Mesothelial cell of epicardium (in vitro differentiated cells): Measurements from ENCODE around the gene SPNS3. TPM values are rescaled to one million over a fixed set of nuclear protein-coding genes. Genes with fewer than 3 reads are reported as not detected.

Experiments used
- DNase-seq, 2 experiments: peaks; one replicate each; pipeline ENCODE4 v3.0.0; 2021; ENCODE audit warnings: low spot score in 2 of 2; ENCODE audit not compliant: unreplicated experiment in 2 of 2
- H3K27ac Mint-ChIP-seq: 2 replicates; pipeline ENCODE4 v1.8.0; 2021; ENCODE audit warnings: mixed read lengths
- H3K27me3 Mint-ChIP-seq: 2 replicates; pipeline ENCODE4 v1.8.0; 2021; ENCODE audit warnings: low read depth, mixed read lengths
- H3K36me3 Mint-ChIP-seq: 2 replicates; pipeline ENCODE4 v1.8.0; 2021; ENCODE audit warnings: mixed read lengths
- H3K4me1 Mint-ChIP-seq: 2 replicates; pipeline ENCODE4 v1.8.0; 2021; ENCODE audit warnings: mixed read lengths
- H3K4me3 Mint-ChIP-seq: 2 replicates; pipeline ENCODE4 v1.8.0; 2021; ENCODE audit warnings: mild to moderate bottlenecking, moderate library complexity, mixed read lengths
- H3K9me3 Mint-ChIP-seq: 2 replicates; pipeline ENCODE4 v1.8.0; 2021; ENCODE audit warnings: mixed read lengths
- total RNA-seq: library from RNA; stranded (reverse); gene quantifications from 3 replicates; pipeline ENCODE4 v1.2.1, GENCODE V29; 2021
- TF ChIP-seq, protein P1 (sequence below): fragments of 200-600 bp; sonication (generic); IDR thresholded peaks from one replicate; pipeline ENCODE4 v1.5.0; 2021; ENCODE audit warnings: antibody characterized with exemption; ENCODE audit not compliant: unreplicated experiment

The SPNS3 gene
- total RNA-seq, 1 donor from 2014 or later = not detected

DNA sequence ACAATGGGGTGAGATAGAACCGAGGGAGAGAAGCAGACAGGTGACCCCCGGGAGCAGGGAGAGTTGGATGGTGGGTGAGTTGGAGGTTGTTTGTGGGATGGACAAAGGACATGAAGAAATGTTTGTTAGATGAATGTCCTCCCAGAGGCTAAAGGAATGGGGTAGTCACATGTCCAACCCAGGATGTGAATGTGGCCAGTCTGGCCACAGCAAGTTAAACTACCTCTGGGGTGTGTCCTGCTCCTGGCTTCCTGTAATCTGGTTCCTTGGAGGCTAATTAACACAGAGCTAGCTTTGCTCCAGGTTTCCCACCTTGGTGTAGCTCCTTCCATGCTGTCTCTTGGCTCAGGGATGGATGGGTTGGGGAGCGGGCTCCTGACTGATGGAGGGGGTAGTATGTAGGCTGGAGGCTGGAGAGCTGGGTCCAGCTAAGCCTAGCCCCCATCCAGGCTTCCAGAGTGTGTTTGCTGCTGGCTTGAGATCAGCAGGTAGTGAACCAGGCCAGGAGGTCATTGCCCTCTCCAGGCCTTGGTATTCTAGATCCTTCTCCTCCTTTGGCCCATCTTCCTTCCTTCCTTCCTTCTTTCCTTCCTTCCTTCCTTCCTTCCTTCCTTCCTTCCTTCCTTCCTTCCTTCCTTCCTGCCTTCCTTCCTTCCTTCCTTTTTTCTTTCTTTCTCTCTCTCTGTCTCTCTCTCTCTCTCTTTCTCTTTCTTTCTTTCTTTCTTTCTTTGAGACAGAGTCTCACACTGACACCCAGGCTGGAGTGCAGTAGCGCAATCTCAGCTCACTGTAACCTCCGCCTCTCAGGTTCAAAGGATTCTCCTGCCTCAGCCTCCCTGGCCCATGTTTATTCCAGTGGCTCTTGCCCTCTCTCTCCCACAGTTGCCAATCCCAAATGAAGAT is 39.3 kb upstream of the SPNS3 start:
- peaks cover 1% of the 10 kb centered on the region for H3K27me3 Mint-ChIP-seq
- H3K4me1 Mint-ChIP-seq = peaks cover 22% of the 10 kb centered on the region
- H3K36me3 Mint-ChIP-seq = no peaks in the 10 kb centered on the region
- TF ChIP-seq, protein P1, sequence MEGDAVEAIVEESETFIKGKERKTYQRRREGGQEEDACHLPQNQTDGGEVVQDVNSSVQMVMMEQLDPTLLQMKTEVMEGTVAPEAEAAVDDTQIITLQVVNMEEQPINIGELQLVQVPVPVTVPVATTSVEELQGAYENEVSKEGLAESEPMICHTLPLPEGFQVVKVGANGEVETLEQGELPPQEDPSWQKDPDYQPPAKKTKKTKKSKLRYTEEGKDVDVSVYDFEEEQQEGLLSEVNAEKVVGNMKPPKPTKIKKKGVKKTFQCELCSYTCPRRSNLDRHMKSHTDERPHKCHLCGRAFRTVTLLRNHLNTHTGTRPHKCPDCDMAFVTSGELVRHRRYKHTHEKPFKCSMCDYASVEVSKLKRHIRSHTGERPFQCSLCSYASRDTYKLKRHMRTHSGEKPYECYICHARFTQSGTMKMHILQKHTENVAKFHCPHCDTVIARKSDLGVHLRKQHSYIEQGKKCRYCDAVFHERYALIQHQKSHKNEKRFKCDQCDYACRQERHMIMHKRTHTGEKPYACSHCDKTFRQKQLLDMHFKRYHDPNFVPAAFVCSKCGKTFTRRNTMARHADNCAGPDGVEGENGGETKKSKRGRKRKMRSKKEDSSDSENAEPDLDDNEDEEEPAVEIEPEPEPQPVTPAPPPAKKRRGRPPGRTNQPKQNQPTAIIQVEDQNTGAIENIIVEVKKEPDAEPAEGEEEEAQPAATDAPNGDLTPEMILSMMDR = no peak
- no peak for DNase-seq
- H3K27ac Mint-ChIP-seq = peak overlapping the region; percentile 82
- H3K9me3 Mint-ChIP-seq = no peaks in the 10 kb centered on the region
- H3K4me3 Mint-ChIP-seq = peak overlapping the region; percentile 11

DNA sequence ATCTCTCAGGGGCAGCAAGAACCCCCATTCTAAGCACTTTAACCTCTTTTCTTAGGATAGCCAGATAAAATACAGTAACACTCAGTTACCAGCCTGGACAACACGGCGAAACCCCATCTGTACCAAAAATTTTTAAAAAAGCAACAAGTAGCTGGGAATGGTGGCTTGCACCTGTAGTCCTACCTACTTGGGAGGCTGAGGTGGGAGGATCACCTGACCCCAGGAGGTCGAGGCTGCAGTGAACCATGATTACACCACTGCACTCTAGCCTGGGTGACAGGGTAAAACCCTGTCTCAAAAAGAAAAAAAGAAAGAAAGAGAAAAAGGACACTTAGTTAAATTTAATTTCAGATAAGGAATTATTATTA is 38.6 kb upstream of the SPNS3 start:
- DNase-seq = no peak
- no peaks in the 10 kb centered on the region for H3K9me3 Mint-ChIP-seq
- peaks cover 22% of the 10 kb centered on the region for H3K4me1 Mint-ChIP-seq
- H3K4me3 Mint-ChIP-seq = no peak overlapping the region
- TF ChIP-seq, protein P1 = no peak
- no peaks in the 10 kb centered on the region for H3K36me3 Mint-ChIP-seq
- H3K27me3 Mint-ChIP-seq = peaks cover 1% of the 10 kb centered on the region
- peak overlapping the region; percentile 82 for H3K27ac Mint-ChIP-seq

DNA sequence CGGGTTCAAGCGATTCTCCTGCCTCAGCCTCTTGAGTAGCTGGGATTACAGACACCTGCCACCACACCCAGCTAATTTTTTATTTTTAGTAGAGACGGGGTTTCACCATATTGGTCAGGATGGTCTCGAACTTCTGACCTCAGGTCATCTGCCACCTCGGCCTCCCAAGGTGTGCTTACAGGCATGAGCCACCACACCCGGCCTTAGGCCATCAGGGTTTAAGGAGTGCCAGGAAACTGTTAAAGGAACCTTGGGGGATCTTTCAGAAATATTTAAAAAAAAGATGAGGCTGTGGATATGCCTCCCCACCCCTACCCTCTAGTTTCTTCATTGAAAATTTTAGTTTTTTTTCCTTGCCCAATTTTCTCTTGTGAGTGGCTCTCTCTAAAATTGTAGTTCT is 35.9 kb upstream of the SPNS3 start:
- Mint-ChIP-seq H3K27ac (no peak overlapping the region), H3K4me1 (peaks cover 22% of the 10 kb centered on the region), H3K27me3 (peaks cover 1% of the 10 kb centered on the region), H3K4me3 (no peak overlapping the region), H3K9me3 (no peaks in the 10 kb centered on the region), H3K36me3 (no peaks in the 10 kb centered on the region)
- no peak for DNase-seq
- TF ChIP-seq, protein P1 = no peak

DNA sequence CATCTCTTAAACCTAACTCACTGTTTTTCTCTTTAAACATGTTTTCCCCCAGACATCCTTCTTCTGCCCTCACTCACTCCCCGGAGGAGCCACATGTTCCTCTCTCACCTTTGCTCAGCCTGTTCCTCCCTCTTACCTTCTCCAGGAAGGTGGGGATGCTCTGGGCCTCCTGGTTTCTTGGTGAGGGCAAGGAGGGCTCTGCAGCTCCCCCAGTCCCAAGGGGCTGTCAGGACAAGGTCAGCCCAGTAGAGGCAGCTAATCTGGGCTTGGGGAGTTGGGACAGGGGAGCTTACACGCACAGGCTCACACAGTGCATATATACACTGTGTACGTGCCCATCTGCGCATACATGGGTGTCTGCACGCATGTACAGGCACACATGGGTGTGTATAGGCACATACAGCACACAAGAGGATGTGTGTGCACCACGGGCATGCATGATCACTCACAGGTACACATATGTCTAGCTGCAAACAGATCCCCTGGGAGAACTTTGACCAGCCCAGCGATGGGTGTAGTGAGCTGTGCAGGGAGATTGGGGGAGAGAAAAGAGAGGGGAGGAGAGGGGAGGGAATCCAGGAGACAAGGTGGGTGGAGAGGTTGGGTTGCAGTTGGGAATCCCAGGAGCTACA is 28.6 kb upstream of the SPNS3 start:
- no peak for DNase-seq
- H3K4me1 Mint-ChIP-seq = peaks cover 3% of the 10 kb centered on the region
- H3K27me3 Mint-ChIP-seq = no peaks in the 10 kb centered on the region
- no peak overlapping the region for H3K4me3 Mint-ChIP-seq
- H3K27ac Mint-ChIP-seq = no peak overlapping the region
- H3K9me3 Mint-ChIP-seq = no peaks in the 10 kb centered on the region
- H3K36me3 Mint-ChIP-seq = no peaks in the 10 kb centered on the region
- TF ChIP-seq, protein P1 = no peak

DNA sequence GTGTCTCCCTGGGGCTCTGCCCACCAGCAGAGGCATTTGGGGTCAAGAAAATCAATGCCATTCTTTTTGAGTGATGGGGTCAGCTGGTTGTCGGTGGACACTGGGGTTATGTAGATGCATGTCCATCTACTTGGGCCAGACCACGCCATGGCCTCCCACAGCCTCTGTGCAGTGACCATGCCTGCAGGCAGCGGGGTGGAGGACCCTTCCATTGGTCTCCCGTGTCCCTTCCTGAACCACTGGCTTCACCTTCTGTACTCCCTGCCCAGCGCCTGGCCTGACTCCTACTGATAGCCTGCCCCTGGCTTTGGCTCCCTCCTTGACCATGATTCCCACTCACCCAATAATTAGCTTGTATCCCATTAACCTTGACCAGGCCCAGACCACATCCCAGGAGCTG is 28.0 kb upstream of the SPNS3 start:
- H3K4me1 Mint-ChIP-seq = peaks cover 3% of the 10 kb centered on the region

More for the DNA sequence above, 28.0 kb upstream of the SPNS3 start:
- H3K9me3 Mint-ChIP-seq = no peaks in the 10 kb centered on the region
- no peaks in the 10 kb centered on the region for H3K36me3 Mint-ChIP-seq
- no peak overlapping the region for H3K4me3 Mint-ChIP-seq
- TF ChIP-seq, protein P1 = no peak
- DNase-seq = no peak
- no peak overlapping the region for H3K27ac Mint-ChIP-seq
- no peaks in the 10 kb centered on the region for H3K27me3 Mint-ChIP-seq
